ENCODE measurements around the gene SLC31A2. TPM values are rescaled to one million over a fixed set of nuclear protein-coding genes. Genes with fewer than 3 reads are reported as not detected.

The SLC31A2 gene
- total RNA-seq, 1 experiment from 2014 or later = 4.7 TPM

- H3K4me3 ChIP-seq (replicated peaks in 1 of 2; ENCODE audit: low read depth in 1 of 2, low read length in 2 of 2) = no peak overlapping the region
- no peak for TF ChIP-seq SP1 (IDR thresholded peaks at IDR 0.05; ENCODE audit: low read depth)
- TF ChIP-seq EZH2phosphoT487 (IDR thresholded peaks at IDR 0.05; ENCODE audit: borderline replicate concordance) = no peak
- TF ChIP-seq, protein P1, sequence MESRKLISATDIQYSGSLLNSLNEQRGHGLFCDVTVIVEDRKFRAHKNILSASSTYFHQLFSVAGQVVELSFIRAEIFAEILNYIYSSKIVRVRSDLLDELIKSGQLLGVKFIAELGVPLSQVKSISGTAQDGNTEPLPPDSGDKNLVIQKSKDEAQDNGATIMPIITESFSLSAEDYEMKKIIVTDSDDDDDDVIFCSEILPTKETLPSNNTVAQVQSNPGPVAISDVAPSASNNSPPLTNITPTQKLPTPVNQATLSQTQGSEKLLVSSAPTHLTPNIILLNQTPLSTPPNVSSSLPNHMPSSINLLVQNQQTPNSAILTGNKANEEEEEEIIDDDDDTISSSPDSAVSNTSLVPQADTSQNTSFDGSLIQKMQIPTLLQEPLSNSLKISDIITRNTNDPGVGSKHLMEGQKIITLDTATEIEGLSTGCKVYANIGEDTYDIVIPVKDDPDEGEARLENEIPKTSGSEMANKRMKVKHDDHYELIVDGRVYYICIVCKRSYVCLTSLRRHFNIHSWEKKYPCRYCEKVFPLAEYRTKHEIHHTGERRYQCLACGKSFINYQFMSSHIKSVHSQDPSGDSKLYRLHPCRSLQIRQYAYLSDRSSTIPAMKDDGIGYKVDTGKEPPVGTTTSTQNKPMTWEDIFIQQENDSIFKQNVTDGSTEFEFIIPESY (IDR thresholded peaks at IDR 0.05; ENCODE audit: extremely low read depth, insufficient replicate concordance, low read length) = no peak
- no peak for TF ChIP-seq ZFX (IDR thresholded peaks at IDR 0.05)
- no peak for TF ChIP-seq ELF1 (IDR thresholded peaks at IDR 0.05; ENCODE audit: borderline replicate concordance, low read depth)
- TF ChIP-seq POLR2AphosphoS5 (IDR thresholded peaks at IDR 0.05; ENCODE audit: low read depth, low read length) = no peak
- no peak for TF ChIP-seq MAX (IDR thresholded peaks at IDR 0.05)
- TF ChIP-seq POLR2A (IDR thresholded peaks at IDR 0.05; ENCODE audit: borderline replicate concordance, extremely low read depth, insufficient read depth, insufficient read length) = no peak
- TF ChIP-seq ZNF274 (IDR thresholded peaks at IDR 0.05; ENCODE audit: low read depth, low read length) = no peak
- TF ChIP-seq SRF (IDR thresholded peaks at IDR 0.05; ENCODE audit: low read depth) = no peak
- TF ChIP-seq CEBPB (IDR thresholded peaks at IDR 0.05; ENCODE audit: low read depth) = no peak
- no peak for TF ChIP-seq RAD21 (IDR thresholded peaks at IDR 0.05; ENCODE audit: low read depth)
- TF ChIP-seq CTCF (IDR thresholded peaks at IDR 0.05 in 2 of 3, conservative IDR thresholded peaks at IDR 0.05 in 1 of 3; ENCODE audit: borderline replicate concordance in 1 of 3, insufficient read depth in 1 of 3, low read depth in 2 of 3, low read length in 2 of 3) = no peak
- TF ChIP-seq REST (IDR thresholded peaks at IDR 0.05; ENCODE audit: low read depth) = no peak
- H3K4me1 ChIP-seq (ENCODE audit: control insufficient read depth in 1 of 2, insufficient read depth in 2 of 2, low read length in 2 of 2) = no peaks in the 10 kb centered on the region
- no peak overlapping the region for H3K27ac ChIP-seq (ENCODE audit: low read depth, low read length)
- ChIA-PET RAD21 (ENCODE audit: low non-redundant PET in 1 of 2, low total read pairs in 2 of 2, uncharacterized antibody in 2 of 2, unreplicated experiment in 2 of 2) (interaction anchor here in 1 of 2 experiments (0.6 kb wide), 1 partner anchor 285 kb away, joined by 3 read pairs; no protein-coding TSS in a partner anchor), CTCF (no interaction called here), POLR2A (no interaction called here)
- H3K9ac ChIP-seq (ENCODE audit: low read length) = no peak overlapping the region
- no peaks in the 10 kb centered on the region for H3K9me2 ChIP-seq (ENCODE audit: insufficient read depth)
- H3K4me2 ChIP-seq (ENCODE audit: low read length) = no peak overlapping the region
- intact Hi-C loops (cut with micrococcal nuclease) = no loop called here
- BruUV-seq (replicated peaks) = no TSS peak
- no peaks in the 10 kb centered on the region for H4K20me1 ChIP-seq (ENCODE audit: insufficient read depth)
- H2AFZ ChIP-seq (ENCODE audit: low read depth, low read length, poor library complexity, severe bottlenecking) = no peak overlapping the region
- H3K9me3 ChIP-seq (ENCODE audit: control insufficient read depth in 1 of 2, insufficient read depth in 1 of 2, low read depth in 1 of 2, low read length in 2 of 2) = no peaks in the 10 kb centered on the region
- ATAC-seq = no peak
- no peaks in the 10 kb centered on the region for H3K79me2 ChIP-seq (ENCODE audit: insufficient read depth, low read length)
- DNase-seq (ENCODE audit: low read depth, low spot score) = no peak
- H3K36me3 ChIP-seq (ENCODE audit: control insufficient read depth in 1 of 2, insufficient read depth in 2 of 2, low read length in 2 of 2) = peaks cover 22 to 25% of the 10 kb centered on the region in 2 experiments; a peak in 3 of 4 replicates
- no peaks in the 10 kb centered on the region for H3K27me3 ChIP-seq (ENCODE audit: insufficient read depth, low read length)
These were observed 12.2 kb downstream of the SLC31A2 start for GRCh38 chr9:113163001-113163400.
